Motor neuron (in vitro differentiated cells): Measurements from ENCODE around the gene SDF2L1. TPM values are rescaled to one million over a fixed set of nuclear protein-coding genes. Genes with fewer than 3 reads are reported as not detected.
A peak's percentile ranks its signal among the peaks of the same experiment; 100 is the strongest.

ENCODE experiments used
- ATAC-seq, 8 experiments: fragments of 200-7000 bp; cut with Tn5 transposase; replicated peaks in 6 of 8; 2 replicates each; pipeline ENCODE4 v1.8.0; 2021; ENCODE audit warnings: mild to moderate bottlenecking in 8 of 8, moderate library complexity in 8 of 8
- H3K27ac ChIP-seq, 2 donors: fragments of 250-450 bp; sonication (Bioruptor Pico); 2 replicates each; pipeline ENCODE4 v1.9.0; 2021; ENCODE audit warnings: antibody characterized with exemption in 2 of 2, mild to moderate bottlenecking in 2 of 2, moderate library complexity in 1 of 2
- H3K4me1 ChIP-seq, 2 donors: fragments of 250-450 bp; sonication (Bioruptor Pico); replicated peaks in 1 of 2; 2 replicates each; pipeline ENCODE4 v1.6.1; 2021; ENCODE audit warnings: antibody characterized with exemption in 2 of 2, mild to moderate bottlenecking in 2 of 2, moderate library complexity in 1 of 2
- H3K4me3 ChIP-seq, 5 donors: fragments of 250-450 bp; sonication (Bioruptor Pico); 2 replicates each; pipeline ENCODE4 v1.9.0; 2021; ENCODE audit warnings: antibody characterized with exemption in 5 of 5, mild to moderate bottlenecking in 5 of 5, moderate library complexity in 4 of 5
- WGBS, 10 experiments: fragments of 450-650 bp; shearing (Covaris generic); methylation state at CpG; one replicate each; pipeline ENCODE4 v1.0.0; 2022; 5-methylcytosine and 5-hydroxymethylcytosine counted together
- in situ Hi-C, 9 experiments: fragments of 400-800 bp; cut with MboI; loops; one replicate each; pipeline ENCODE4 v1.15.0; 2021; ENCODE audit warnings: low sequenced_read_pairs in 9 of 9, low pct_unique_long_range_greater_than_20kb in 2 of 9; ENCODE audit not compliant: unreplicated experiment in 9 of 9
- total RNA-seq, 8 experiments: library from RNA; unstranded; fragments of 300-600 nt; gene quantifications; 2 replicates each; pipeline versions ENCODE4 v1.2.3 to v1.2.4, GENCODE V29; 2022

SDF2L1 gene
- total RNA-seq, 8 experiments from 2014 or later, result 13.2 to 28.9 (median 18.7) TPM

DNA sequence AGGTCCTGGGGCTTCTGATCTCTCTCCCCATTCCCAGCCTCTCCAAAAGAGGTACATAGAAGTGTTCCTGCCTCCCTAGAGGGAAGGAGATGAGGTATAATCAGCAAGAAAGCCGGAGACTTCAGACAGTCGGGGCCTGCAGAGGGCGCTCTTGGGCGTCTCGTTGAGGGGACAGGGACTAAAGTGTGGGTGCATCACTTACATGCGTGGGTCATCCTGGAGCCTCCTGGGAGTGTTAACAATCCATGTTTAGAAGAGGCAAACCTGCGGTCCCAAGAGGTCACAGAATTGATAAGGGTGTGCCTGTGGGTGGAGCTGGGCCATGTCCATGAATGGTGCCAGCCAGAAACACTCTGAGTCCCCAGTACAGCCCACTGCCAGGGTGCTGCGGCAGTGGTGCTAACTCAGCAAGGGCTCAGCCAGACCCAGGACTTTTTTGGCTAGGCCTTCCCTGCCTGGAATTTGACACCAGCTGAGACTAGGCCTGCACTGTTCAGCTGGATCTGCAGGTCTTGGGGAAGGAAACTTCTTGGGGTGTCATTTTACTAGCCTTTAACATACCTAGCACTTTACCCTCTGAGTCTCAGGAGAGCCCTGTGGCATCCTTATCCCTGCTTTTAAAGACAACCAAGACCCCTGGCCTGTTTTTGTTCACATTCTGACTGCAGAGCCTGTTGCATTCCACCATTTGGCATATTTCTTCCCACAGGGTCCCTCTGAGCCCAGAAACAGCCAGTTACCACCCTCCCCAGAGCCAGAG is 17.8 kb upstream of the SDF2L1 start:
- H3K4me3 ChIP-seq, result no peak overlapping the region
- ATAC-seq, result peak in 3 of 8 experiments; percentile 6 to 37 (median 35)
- H3K27ac ChIP-seq, result peak overlapping the region in 1 of 2 donors; percentile 54
- WGBS, 10 experiments, result 49 to 57% methylated on average over 4 to 5 of the region's 8 CpGs; no CpG with 5 or more reads in 8 of the 10 experiments
- peaks cover 10 to 11% of the 10 kb centered on the region in 2 donors for H3K4me1 ChIP-seq
- in situ Hi-C loops, result no loop called here

DNA sequence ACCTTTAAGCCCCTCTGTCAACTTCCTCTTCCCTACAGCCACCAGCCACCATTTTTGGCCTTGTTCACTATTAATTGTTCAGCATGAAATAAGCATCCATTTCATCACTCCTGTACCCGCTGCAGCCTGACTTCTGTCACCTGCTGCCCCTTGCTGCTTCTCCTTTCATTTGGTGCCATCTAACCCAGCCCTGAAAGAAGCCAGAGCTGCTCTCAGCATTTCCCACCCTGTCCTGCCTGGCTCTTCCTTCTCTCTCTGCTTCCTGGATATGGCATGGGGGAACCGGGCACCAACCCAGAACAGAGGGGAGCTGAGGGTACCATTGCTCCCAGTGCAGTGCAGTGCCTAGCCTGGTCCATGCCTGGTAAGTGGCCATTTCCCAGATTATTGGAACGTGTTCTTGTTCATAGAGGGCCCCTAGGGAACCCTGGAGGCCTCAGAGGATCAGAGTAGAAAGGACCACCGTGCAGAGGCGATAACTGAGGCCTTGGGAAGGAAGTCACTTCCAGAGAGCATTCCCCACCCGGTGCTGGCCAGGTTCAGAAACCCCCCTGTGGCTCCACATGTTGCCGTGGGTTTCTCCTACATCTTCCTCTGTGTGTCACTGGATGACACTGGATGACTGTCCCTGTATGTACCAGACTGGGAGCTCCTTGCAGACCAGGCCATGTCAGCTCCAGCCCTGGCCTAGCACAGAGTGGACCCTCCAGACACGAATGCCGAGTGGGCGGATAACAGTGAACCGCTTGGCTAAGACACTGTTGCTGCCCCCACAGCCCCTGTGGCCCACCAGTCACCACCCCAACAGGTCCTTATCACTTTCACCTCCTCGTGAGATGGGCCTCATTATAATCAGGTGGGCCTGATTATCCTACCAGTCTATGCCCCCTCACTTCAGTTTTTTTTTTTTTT is 17.0 kb upstream of the SDF2L1 start:
- ATAC-seq, result no peak

GRCh38 chr22:21626073-21626734 is 15.9 kb upstream of the SDF2L1 start:
- Histone ChIP-seq H3K4me3 (no peak overlapping the region), H3K27ac (peak overlapping the region in 1 of 2 donors; percentile 9), H3K4me1 (peaks cover 11 to 12% of the 10 kb centered on the region in 2 donors)
- in situ Hi-C loops, result no loop called here
- WGBS, 10 experiments, result 83 to 100% (median 100%) methylated on average over 1 of the region's 4 CpGs; no CpG with 5 or more reads in 5 of the 10 experiments
- ATAC-seq, result no peak

More for the DNA sequence above, 17.0 kb upstream of the SDF2L1 start:
- H3K27ac ChIP-seq, result peak overlapping the region in 1 of 2 donors; percentile 29
- H3K4me3 ChIP-seq, result no peak overlapping the region
- peaks cover 11% of the 10 kb centered on the region in 2 donors for H3K4me1 ChIP-seq
- 58 to 100% (median 93%) methylated on average over 1 to 9 of the region's 12 CpGs; no CpG with 5 or more reads in 2 of the 10 experiments for WGBS, 10 experiments
- in situ Hi-C loops, result no loop called here

DNA sequence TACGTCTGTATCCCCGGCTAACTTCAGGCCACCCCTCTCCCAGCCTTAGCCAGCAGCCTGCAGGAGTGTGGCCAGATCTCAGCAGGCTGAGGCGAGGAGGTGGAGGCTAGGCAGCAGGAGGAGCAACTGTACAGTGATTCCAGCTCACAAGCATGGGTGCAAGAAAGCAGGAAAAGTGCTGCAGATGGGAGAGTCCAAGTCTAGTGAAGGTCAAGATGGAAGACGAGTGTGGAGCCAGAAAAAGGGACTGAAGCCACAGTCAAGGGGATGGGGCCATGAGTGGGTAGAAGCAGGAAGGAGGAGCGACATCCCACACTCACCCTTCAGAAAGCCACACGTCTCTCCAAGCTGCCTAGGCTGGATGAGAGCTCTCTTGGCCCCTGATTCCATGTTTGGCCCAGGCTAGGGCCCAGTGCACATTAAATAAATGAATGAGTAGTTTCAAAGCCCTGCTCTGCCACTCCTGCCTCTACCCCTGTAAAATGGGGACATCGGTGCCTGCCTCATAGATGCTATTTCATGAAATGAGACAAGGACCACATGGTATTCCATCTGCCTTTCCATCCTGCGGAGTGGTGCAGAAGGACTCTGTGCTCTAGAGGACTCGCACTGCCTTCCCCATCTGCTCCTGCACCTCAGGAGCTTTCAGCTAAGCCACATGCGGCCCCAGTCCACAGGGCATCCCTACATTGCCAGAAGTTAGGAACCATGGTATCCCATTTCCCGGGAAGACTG is 15.2 kb upstream of the SDF2L1 start:
- Histone ChIP-seq H3K27ac (peak overlapping the region in 1 of 2 donors; percentile 9), H3K4me1 (peaks cover 11 to 12% of the 10 kb centered on the region in 2 donors), H3K4me3 (no peak overlapping the region)
- 60 to 91% (median 82%) methylated on average over 1 to 7 of the region's 11 CpGs; no CpG with 5 or more reads in 3 of the 10 experiments for WGBS, 10 experiments
- in situ Hi-C loops, result no loop called here
- no peak for ATAC-seq

GRCh38 chr22:21628386-21629254 is 13.5 kb upstream of the SDF2L1 start:
- in situ Hi-C loops, result no loop called here
- ATAC-seq, result peak in 3 of 8 experiments; percentile 0 to 4 (median 0)
- Histone ChIP-seq H3K27ac (peak overlapping the region; percentile 38 to 82), H3K4me1 (peaks cover 10 to 11% of the 10 kb centered on the region in 2 donors), H3K4me3 (peak overlapping the region; percentile 63 to 97 (median 82))
- WGBS, 10 experiments, result 85 to 100% (median 90%) methylated on average over 2 to 4 of the region's 74 CpGs; no CpG with 5 or more reads in 7 of the 10 experiments

- peak; percentile 81 to 94 (median 92) for ATAC-seq
- Histone ChIP-seq H3K4me3 (peak within 1 kb of the TSS; percentile 63 to 97 (median 82)), H3K27ac (peak within 1 kb of the TSS; percentile 74 to 82), H3K4me1 (peaks cover 10 to 11% of the 10 kb centered on the region in 2 donors)
- WGBS, 10 experiments, result 0 to 3% (median 0%) methylated on average over 5 to 18 of the region's 93 CpGs; no CpG with 5 or more reads in 6 of the 10 experiments
- in situ Hi-C loops, result no loop called here
These were observed 12.6 kb upstream of the SDF2L1 start, which contains the start of gene YDJC for GRCh38 chr22:21629255-21630149. Gene YDJC (minus strand): TSS chr22:21630022. CDS start chr22:21630014, 8 bp downstream.

GRCh38 chr22:21631025-21631424 is 11.1 kb upstream of the SDF2L1 start:
- 79 to 100% (median 94%) methylated on average over 1 to 4 of the region's 4 CpGs; no CpG with 5 or more reads in 1 of the 10 experiments for WGBS, 10 experiments
- in situ Hi-C loops, result no loop called here
- peaks cover 10 to 11% of the 10 kb centered on the region in 2 donors for H3K4me1 ChIP-seq
- no peak overlapping the region for H3K27ac ChIP-seq
- no peak for ATAC-seq
- H3K4me3 ChIP-seq, result no peak overlapping the region

GRCh38 chr22:21632237-21632895 is 9.7 kb upstream of the SDF2L1 start, which contains the start of gene CCDC116:
Gene CCDC116 (plus strand): TSS chr22:21632760. CDS start chr22:21633182, 422 bp downstream.
- no peak for ATAC-seq
- Histone ChIP-seq H3K27ac (peak within 1 kb of the TSS; percentile 19 to 56), H3K4me1 (peaks cover 10 to 11% of the 10 kb centered on the region in 2 donors), H3K4me3 (no peak within 1 kb of the TSS)
- in situ Hi-C loops, result no loop called here
- WGBS, 10 experiments, result 78 to 100% (median 80%) methylated on average over 1 to 3 of the region's 27 CpGs; no CpG with 5 or more reads in 7 of the 10 experiments

DNA sequence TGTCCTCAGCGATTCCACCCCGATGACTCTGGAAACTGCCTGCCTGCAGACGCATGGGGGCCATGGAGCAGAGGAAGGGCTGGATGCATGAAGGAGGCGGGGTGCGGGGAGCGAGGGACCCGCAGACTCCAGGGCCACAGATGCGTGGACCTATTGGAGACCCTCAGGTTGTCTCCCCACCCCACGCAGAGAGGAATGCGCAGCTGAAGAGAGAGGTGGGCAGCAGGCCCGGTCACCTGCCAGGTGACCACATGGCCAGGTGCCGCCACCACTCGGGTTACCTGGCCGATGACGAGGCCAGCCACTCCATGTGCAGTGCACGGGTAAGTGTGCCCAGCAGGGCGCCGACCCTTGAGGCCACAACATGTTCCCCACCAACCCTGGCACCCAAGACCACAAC is 9.2 kb upstream of the SDF2L1 start:
- no peak overlapping the region for H3K4me3 ChIP-seq
- 70 to 97% (median 91%) methylated on average over 2 to 6 of the region's 18 CpGs; no CpG with 5 or more reads in 6 of the 10 experiments for WGBS, 10 experiments
- peaks cover 10 to 11% of the 10 kb centered on the region in 2 donors for H3K4me1 ChIP-seq
- peak overlapping the region in 1 of 2 donors; percentile 56 for H3K27ac ChIP-seq
- in situ Hi-C loops, result no loop called here
- ATAC-seq, result no peak

GRCh38 chr22:21633481-21633880 is 8.6 kb upstream of the SDF2L1 start:
- H3K4me3 ChIP-seq, result no peak overlapping the region
- WGBS, 10 experiments, result 20 to 87% (median 83%) methylated on average over 1 to 2 of the region's 4 CpGs; no CpG with 5 or more reads in 7 of the 10 experiments
- peak overlapping the region; percentile 19 to 39 for H3K27ac ChIP-seq
- no peak for ATAC-seq
- peaks cover 6 to 9% of the 10 kb centered on the region in 2 donors for H3K4me1 ChIP-seq
- in situ Hi-C loops, result no loop called here
